Stimulated activated CD8-positive, alpha-beta memory T cell treated with anti-CD3 and anti-CD28 coated beads, Interleukin-12 subunit alpha, Interleukin-12 subunit beta, amount 100 ng/mL, for 24 hours (primary cell): ENCODE measurements around the gene BACE1.
"Not testable (repeated sequence)": the region's sequence is repeated elsewhere in the genome, so short reads cannot be mapped to it uniquely, and the experiment has no call there.

ENCODE experiments used
- DNase-seq: peaks from one replicate; pipeline ENCODE4 v3.0.0-alpha.2; 2020; ENCODE audit errors: extremely low read depth

BACE1 gene

DNA sequence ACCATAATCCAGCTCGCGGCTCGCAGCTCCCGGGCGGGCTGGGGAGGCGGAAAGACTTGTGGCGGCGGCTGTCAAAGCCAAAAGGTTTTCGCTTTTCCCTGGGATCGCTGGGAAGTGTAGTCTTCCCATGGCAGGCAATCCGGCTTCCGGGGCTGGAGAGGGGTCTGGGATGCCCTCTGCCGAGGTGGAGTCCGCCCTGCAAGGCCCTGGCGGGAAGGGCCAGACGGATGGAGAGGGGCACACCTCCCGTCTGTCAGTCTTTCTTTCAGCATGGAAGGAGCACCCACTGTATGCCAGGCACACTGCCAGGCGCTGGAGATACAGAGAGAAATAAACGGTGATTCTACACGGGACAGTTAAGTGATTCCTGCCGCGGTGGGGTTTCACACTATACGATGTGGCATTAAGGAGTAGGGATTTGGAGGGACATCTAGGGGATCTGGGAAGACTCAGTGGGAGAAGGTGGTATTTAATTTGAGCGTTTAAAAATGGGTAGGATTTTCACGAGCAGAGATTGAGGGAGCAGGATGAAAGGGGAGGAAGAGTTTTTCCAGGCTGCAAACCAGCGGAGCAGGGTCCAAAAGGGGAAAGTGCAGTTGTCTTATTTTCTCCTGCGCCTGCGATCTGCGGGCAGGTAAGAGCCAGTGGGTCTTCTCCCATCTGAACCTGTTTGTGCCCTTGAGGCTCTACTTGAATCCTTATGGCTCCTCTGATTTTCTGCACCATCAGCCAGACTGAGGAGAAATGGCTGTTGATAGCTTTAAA, at the start of gene BACE1:
Gene BACE1, minus strand, starts transcription at position 60 of the 765 bp plus-strand sequence. CDS start 461 bp downstream, outside the sequence.
- no peak for DNase-seq

DNA sequence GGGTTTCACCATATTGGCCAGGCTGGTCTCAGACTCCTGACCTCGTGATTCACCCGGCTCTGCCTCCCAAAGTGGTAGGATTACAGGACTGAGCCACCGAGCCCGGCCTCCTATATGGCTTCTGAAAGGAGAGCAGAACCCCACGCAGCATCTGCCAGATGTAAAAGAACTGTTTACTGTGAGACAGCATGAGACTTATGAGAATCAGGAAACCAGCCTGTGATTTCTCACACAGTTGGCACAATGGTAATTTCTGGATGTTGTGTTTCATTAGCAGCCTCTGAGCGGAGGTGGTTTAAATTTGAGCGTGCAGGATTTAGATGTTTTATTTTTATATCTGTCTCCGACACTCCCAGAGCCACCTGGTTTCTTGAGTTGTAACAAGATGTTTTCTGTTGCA, 45.4 kb upstream of the BACE1 start:
- no peak for DNase-seq

DNA sequence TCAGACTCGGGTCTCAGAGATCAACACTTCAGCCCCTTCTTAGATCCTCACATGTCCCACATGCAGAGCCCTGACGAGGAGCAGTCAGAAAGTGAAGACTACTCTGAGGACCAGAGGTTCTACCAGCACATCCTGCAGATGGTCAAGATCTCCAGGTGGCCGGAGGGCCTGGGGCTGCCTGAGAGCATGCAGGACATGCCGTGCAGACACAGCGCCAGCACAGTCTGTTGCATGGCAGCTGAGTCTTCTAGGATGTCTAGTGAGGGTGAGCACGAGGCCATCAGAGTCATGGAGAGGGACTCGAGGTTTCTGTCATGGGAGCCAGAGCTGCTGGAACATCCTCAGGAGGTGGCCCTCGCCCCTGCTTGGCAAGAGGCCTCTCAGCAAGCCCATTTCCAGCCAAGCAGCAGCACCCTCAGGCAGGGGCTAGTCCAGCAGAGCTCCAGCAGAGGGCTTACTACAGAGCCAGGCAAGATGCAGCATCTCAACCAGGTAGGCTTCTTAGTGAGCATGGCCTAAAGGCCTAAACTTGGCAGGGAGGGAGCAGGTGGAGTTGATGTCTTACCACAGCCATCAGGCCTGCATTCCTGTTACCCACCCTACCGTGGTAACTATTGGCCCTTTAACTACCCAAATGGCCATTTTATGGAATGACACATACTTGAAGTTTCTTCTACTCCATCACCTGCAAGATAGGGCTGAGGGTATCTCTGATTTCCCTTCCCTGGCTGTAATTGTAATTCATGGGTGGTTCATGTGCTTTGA, 40.3 kb upstream of the BACE1 start:
- no peak for DNase-seq

DNA sequence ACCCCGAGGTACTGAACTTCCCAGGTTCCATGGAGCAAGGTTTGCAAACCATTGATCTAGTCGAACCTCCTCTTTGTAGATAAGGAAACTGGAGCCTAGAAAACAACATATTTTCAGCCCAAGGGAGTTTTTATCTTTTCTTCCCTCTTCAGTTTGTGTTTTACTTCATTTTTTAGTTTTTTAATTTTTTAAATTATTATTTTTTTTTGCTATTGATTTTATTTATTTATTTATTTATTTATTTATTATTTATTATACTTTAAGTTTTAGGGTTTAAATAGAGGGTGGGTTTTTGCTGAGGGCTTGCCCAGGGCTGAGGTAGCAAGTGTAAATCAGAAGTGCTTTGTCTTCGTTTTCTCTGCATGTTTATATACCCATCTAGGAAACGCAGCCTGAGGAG, 38.5 kb upstream of the BACE1 start:
- no peak for DNase-seq

DNA sequence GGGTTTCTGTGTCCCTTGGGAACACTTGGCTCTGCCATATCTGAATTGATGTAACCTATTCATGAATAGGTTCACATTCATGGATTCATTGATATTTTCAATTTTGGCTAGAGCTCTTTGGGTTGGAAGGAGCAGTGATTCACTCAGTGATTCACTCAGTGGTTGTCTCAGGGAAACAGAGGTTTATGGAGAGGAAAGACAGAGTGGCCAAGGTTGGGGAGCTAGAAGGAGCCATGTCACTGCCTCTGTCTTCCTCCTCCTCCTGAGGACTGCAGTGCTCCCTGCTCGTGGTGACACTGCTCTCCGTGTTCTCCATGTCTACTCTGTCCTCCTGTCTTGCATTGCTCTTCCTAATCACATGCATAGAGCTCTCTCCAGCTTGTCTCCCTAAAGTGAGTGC, 29.0 kb upstream of the BACE1 start:
- DNase-seq: no peak

DNA sequence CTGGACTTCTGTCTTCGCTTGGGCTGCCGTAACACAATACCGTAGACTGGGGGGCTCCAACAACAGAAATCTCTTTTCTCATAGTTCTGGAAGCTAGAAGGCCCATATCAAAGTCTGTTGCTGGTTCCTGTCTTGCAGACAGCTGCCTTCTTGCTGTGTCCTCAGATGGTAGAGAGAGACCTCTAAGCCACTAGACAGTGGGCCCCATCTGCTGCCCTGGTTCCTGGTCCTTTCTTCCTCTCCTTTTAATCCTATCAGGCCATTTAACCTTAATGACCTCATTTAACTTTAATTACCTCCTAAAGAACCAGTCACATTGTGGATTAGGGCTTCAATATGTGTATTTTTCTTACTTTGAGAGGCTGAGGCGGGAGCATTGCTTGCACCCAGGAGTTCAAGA, 21.0 kb upstream of the BACE1 start:
- no peak for DNase-seq

DNA sequence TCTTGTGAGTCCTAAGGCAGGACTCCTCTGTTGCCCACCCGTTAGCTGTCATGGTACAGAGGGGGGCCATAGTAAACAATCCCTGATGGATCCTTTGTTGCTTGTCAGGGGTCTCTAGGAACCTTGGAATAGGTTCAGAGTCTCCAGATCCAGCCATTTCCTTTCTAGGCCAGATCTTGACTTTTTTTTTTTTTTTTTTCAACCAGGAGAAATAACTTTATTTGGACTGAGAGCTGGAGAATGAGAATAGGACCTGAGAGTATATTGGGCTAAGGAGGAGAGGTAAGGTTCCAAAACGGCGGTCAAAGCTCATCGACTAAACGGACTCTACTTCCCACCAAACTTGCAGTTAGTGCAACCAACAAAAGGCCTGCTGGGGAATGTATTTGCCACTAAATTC, 19.3 kb upstream of the BACE1 start:
- DNase-seq: no peak

DNA sequence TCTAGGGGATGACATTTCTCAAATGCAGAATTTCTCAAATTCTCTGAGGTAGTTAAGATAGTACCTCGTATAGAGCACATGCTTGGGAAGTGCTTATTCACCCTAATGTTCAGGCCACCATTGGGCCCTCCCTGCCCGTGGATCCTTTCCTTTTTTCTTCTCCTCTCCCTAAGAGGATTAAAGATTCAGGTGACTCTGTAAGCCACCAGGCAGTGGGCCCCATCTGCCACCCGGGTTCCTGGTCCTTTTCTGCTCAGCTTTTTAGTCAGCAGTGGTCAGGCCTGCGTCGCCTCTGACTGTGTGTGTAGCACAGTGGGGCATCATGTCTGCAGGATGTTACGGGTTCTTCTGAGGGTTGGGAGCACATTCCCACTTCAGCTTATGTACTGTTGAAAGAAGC, 18.8 kb upstream of the BACE1 start:
- DNase-seq: no peak

DNA sequence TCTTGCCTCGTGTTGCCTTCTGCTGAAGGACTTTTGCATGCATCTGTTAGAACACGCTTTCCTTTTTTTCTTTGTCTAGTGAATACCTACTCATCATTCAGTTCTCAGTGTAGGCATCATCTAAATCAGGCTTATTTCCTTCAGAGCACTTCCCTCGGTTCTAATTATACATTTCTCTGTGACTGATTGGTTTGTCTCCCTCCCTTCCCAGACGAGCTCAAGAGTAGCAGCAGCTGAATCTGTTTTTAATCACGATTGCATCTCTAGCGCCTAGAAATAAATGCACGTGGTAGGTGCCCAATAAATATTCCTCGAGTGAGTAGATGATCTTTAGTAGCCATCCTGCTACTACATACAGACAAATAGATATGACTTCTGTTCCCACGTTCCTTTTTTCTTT, 17.9 kb upstream of the BACE1 start:
- DNase-seq: no peak

DNA sequence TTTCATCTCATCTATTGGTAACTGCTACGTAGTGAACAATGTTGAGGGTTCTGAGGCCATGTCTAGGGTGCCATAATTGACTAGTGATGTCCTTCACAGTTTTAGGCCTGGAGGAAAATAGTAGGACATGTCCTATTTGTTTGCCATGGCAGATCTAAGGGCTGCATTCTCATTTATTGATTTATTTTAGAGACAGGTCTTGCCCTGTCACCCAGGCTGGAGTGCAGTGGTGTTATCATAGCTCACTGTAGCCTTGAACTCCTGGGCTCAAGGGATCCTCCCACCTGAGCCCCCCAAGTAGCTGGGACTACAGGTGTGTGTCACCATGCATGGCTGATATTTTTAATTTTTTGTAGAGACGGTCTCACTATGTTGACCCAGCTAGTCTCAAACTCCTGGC, 16.8 kb upstream of the BACE1 start:
- no peak for DNase-seq

DNA sequence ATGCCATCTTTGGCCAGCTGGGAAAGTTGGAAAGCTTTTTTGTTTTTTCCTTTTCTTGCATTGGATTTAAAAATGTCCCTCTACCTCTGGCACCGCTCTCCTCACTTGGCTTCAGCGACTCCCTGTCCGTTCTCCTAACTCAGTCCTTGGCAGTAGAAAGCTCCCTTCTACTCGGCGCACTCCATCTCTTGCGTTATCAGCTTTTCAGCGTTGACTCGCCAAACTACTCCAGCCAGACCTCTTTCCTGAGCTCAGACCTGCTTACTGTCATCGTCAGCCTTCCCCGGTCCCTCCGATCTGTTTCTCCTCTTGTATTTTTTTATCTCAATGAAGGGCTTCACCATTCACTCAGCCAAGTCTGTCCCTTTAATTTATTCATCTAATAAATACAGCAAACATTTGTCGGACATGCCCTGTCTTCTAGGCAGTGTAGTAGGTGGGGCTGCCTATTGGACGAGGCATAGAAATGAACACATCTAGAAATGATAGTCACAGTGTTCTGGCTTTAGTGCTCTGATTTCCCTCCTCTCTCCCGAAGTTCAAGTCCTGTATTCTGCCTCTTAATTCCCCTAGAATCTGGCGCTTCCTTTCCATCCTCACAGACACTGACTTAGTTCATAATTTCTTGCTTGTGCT, 12.4 kb upstream of the BACE1 start:
- DNase-seq: no peak

DNA sequence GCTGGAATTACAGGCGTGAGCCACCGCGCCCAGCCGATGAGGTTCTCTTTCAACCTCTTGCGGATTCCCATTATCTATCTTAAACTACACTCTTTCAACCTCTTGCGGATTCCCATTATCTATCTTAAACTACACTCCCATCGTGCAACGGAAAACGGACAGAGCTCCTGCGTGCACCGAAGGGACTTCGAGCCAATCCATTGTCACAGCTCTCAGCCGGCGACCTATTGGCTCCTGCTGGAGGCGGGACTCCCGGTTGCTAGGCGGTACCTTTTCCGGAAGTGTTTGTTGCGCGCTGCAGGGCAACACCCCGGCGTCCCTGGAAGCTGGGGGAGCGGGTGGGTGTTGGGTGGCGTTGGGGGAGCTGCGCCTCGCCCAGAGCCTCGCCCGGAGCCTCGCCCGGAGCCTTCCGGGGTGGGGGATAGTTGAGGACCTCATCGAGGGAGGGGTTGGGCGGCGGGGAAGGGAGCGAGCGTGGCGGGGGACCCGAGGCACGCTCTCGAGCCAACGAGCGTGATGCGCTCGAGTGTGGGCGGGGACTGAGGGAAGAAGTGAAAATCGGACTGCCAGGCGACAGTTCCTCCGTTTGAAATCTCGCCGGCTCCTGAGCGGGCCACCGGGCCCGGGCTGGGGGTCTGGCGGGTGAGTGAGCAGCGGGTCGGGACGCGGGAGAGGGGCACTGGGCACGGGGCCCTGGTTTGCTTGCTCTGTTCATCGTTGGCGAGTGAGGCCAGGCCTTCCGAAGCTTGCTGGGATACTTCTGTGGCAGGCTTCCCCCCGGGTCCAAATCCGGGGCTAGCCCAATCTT, 11.7 kb upstream of the BACE1 start, which contains the start of gene CEP164:
Gene CEP164, plus strand, starts transcription at position 288 of the 808 bp plus-strand sequence. CDS start 10,733 bp downstream, outside the sequence.
- peak; percentile 84 for DNase-seq

DNA sequence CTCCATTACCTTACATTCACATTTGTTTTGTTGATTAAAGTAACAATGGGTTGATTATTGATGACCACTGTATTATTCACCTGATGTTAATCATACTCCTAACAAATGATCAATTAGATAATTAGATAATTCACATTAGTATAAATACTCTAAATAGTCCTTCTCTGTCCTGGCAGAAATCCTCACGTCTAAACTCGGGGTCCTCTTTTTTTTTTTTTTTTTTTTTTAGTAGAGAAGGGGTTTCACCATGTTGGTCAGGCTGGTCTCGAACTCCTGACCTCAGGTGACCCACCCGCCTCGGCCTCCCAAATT, 11.2 kb upstream of the BACE1 start:
- not testable (repeated sequence) for DNase-seq

DNA sequence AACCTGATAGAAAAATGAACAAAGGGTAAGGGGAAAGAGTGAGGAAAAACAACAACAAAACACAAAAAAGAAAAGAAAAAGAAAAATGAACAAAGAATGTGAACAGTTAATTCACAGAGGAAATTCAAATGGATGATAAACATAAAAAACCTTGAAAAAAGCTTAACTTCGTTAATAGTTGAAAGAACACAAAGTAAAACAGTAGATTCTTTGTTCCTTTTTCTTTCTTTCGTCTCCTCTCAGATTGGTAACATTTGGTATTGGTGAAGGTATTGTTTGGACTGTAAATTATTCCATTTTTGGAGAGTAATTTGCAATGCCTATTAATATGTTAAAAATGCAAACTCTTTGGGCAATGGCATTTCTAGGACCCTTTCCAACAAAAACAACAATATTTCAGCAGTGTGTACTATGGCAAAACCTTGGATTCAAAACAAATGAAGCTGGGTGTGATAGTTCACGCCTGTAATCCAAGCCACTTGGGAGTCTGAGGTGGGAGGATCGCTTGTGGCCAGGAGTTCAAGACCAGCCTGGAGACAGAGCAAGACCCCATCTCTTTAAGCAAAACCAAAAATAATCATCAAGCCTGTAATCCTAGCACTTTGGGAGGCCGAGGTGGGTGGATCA, 3.3 kb upstream of the BACE1 start:
- no peak for DNase-seq

DNA sequence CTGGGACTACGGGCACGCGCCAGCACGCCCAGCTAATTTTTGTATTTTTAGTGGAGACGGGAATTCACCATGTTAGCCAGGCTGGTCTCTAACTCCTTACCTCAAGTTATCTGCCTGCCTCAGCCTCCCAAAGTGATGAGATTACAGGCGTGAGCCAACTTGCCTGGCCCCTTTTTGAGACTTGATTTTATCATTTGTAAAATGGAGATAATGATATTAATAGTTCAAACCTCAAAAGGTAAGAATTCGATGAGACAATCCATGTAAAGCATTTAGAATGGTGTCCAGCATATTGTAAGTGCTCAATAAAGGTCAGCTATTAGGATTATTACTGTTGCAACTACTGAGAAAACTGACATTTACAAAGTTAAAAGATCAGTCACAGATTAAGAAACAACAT, 2.7 kb upstream of the BACE1 start:
- DNase-seq: no peak

DNA sequence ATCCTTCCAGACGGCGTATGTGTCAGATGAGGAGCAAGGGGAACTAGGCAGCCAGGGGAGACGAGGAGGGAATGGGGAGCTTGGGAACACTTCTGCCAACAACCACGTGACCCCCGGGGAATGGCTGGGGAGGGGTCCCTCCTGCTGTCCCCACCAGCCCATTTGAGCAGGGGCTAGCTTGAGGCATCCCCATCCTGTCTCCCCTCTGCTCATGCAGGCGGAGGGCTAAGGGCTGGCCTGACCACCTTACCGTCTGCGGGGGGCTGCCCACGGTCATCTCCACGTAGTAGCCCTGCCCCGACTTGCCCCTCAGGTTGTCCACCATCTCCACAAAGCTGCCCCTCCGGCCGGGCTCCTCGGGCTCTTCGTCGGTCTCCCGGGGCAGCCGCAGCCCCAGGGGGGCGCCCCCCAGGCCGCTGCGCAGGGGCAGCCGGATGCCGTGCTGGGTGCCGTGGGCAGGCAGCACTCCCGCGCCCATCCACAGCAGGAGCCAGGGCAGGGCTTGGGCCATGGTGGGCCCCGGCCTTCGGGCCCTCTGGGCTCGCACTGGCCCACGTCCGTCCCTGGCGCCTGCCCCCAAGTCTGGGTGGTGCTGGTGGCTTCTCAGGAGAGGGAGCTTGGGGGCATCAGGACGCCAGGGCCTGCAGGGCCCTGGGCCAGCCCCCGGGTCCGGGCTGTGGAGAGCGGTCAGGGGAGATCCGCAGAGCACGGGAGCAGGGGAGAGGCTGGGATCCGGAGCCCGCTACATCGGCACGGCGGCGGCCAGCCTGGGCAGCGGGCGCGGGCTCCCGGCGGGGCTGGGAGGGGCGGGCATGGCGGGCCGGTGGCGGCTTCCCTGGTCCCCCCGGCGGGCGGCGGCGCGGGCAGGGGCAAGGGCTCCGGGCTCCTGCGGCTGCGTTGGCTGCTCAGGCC, 515 bp downstream of the BACE1 start:
- DNase-seq: no peak

DNA sequence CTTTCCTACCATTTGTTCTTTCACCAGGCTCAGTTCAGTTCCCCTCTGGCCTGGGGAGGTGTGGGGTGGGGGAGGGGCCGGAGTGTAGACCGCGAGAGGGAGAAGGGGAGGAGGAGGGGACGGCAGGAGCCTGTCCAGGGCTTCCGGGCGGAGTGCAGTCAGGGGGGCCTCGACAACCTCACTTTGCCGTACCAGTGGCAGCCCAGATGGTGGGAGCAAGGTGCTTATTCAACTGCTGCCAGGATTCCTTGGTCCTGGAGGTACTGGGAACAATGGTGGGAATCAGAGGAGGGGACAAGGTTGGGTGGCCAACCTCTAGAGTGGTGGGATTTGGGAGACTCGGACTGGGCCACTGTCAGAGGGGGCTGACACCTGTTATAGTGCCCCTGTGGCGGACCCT, 1.2 kb downstream of the BACE1 start:
- DNase-seq: no peak

DNA sequence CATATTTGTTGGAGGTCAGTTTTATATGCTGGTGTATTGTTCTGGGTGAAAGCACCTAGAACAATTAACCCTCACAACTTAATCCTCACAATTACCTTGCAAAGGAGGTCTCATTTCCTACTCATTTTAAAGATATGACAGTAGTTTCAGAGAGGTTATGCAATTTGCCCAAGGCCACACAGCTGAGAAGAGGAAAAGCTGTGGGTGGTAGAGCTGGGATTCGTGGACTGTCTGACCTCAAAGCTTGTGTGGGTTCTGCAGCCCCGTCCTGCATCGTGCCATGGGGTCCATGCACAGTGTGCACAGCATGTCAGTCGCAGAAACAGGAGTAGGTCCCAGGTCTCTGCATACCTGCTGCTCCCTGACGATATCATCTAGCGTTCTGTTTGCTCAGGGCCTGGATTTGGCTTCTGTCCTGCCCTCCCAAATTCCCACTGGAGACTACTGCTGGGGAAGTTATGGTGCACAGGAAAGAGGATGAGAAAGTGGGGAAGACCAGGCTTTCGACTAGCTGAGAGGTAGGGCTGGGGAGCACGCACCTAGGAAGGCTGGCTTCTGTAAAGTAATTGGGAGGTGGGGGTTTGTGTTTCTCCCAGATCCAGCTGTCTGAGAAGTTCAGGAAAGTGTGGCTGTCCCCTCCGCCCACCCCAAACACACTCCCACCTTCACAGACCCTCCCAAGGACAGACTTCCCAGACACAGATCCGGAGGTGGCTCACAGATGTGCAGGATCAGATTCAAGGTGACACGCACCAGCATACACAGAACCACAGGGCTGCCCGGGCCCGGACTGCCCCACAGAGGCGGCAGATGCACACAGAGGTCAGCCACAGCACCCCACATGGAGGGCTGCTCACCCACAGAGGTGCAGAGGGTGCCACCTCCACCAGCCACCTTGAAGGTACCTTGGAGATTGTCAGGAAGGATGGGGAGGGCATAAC, 2.0 kb downstream of the BACE1 start:
- no peak for DNase-seq

DNA sequence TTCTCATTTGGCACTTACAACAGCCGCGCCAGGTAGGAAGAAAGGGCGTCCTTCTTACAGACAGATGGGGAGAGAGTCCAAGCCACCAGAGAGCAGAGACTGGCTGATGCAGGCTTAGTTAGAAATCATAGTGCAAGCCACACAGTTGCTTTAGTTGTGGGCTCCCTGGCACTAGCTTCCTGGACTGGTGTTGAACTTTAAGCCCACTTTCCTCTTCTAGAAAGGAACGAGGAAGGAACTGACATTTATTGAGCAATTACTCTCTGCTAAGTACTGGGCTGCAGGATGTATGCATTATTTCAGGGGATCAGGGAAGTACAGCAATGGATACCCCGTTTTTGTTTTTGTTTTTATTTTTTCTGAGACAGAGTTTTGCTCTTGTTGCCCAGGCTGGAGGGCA, 3.0 kb downstream of the BACE1 start:
- no peak for DNase-seq
